NCI-H526 (cell line): ENCODE data around the gene RITA1.

Experiments
- DNase-seq, 2 experiments: peaks; one replicate each; lab custom pipeline; 2025; lab: John Stamatoyannopoulos, UW

RITA1 gene

DNA sequence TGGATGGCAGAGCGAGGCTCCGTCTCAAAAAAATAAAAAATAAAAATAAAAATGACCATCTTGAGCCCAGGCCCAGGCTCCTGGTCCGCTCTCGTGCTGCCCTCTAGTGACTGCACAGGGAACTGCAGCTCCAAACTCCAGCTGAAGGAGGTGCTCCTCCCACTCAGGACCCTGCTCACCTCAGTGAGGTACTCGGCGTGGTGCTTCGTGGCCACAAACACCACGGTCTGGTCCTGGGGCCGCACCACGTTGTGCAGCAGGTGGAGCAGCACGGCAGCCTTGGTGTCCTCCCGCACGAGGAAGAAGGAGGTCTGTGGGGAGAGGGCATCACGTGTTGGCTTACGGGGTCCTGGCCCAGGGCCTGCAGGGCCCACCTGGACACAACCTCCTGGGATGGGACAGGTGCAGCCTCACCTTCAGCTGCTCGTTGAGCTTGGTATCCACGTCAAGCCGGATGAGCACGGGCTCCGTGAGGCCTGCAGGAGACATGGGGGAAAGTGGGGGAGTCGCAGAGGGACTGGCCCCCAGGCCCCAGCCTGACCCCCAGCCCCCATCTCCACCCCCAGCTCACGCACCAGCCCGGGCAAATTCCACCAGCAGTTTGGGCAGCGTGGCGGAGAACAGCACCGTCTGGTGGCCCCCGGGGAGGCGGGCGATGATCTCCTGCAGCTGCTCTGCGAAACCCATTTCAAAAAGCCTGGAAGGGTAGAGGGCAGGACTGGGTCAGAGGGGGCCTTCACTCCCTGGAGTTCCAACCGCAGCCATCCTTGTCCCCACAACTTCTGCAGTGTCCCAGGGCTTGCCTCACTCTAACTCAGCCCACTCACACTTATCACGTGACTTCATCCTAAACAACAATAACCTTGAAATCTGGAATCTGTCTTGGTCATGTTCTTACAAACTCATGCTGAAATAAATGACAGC is 10.8 kb upstream of the RITA1 start:
- peak in 1 of 2 experiments; percentile 62 for DNase-seq

DNA sequence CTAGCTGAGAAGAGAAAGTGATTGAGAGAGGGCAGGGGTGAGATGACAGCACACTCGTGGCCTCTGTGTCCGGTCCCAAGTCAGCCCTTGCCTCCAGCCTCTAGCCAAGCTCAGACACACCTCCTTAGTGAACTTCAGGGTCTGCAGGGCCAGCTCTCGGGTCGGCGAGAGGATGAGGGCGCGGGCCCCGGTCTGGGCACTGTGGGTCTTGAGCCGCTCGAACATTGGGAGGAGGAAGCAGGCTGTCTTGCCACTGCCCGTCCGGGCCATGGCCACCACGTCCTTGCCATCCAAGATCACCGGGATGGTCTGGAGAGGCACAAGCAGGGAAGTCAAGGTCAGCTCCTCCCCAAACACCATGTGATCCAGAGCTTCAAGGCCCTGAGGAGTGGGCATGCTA is 6.5 kb upstream of the RITA1 start:
- no peak for DNase-seq

DNA sequence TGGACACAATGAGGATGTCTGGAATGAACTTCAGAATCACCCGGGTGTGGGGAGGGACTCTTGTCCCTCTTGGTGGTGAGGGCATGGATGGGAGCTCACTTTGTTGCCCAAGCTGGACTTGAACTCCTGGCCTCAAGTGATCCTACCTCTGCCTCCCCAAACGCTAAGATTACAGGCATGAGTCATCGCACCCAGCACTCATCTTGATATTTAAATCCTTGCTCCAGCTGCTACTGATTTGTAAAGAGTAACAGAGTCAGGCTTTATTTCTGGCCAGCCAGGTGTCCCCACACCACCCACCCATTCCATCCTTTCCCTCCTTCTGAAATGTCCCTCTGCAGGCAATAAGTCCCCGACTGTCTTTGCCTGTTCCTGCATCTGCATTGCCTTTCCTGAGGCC is 5.2 kb upstream of the RITA1 start:
- no peak for DNase-seq

DNA sequence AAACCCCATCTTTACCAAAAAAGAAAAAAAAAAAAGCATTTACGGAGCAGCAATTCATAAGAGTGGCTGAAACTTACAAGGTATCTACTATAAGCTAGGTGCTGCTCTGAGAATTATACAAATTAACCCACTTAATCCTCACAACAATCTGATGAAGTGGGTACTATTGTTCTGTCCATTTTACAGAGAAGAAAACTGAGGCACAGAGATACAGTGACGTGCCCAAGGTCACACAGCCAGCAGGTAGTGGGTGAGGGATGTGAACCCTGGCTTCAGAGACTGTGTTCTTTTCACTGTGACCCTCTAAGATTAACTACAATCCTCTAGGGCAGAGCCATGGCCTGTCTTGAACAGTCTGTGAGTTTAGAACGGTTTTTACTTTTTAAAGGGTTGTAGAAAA is 3.5 kb upstream of the RITA1 start:
- no peak for DNase-seq

DNA sequence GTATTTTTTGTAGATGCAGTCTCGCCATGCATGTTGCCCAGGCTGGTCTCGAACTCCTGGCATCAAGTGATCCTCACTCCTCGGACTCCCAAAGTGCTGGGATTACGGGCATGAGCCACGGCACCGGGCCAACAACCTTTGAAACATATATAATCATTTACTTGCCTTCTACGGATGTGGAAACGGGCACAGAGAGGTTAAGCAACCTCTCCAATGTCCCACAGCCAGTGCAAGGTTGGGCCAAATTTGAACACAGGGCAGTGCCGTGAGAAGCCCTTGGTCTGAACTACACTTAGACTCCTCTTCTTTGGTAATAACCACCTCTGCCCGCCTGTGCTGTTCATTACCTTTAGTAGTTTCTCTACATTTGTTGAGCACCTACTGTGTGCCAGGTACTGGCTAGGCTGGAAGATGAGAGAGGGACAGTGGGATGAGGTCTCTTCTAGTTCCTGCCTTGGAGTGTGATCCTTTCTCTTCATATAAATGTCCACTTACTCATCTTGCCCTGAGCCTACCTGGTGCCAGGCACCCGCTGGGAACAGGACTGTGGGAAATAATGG is 2.4 kb upstream of the RITA1 start:
- no peak for DNase-seq

DNA sequence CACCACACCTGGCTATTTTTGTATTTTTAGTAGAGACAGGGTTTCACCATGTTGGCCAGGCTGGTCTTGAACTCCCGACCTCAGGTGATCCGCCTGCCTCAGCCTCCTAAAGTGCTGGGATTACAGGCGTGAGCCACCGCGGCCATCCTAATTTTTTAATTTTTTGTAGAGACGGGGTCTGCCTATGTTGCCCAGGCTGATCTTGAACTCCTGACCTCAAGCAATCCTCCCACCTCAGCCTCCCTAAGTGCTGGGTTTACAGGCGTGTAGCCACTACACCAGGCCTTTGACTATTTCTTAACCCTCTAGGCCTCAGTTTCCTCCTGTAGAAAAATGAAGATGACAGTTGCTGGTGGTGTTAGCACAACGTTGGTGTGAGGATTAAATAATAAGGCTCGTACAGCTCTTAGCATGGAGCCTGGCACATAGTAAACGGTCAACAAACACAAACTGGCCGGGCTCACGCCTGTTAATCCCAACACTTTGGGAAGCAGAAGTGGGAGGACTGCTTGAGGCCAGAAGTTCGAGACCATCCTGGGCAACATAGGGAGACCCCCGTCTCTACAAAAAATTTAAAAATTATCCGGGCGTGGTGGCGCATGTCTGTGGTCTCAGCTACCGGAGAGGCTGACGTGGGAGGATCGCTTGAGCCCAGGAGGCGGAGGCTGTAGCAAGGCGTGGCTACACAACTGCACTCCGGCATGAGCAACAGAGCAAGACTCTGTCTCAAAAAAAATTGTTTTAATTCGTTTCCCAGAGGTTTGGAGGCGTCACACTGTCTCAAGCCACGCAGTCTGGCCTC is 1.2 kb upstream of the RITA1 start:
- DNase-seq = no peak

DNA sequence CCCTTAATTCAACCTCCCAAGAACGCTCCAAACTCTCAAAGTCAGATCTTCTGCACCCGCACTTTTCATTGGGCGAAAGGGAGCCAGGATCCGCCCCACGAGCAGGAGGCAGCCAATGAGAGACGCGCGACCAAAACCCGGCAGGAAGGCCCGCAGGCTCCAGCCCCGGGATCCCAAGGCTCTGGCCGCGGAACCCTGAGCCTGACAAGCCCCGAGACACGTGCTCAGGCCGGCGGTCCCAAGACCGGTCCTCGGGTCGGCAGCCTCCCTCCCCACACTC is 681 bp upstream of the RITA1 start:
- peak; percentile 64 to 91 for DNase-seq

DNA sequence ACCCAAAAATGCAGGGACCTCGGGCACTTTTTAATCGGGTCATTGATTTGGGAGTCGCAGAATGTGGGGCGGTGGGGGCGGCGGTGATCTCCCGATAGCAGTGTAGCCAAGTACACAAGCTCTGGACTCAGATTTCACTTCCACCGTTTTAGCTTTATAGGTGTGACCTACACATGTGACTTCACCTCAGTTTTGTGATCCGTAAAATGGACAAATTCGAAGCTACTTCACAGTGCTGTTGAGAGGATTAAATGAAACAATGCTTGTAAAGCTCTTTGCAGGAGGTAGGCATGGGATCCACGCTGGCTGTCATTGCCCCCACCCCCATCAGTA is 478 bp downstream of the RITA1 start:
- DNase-seq = peak; percentile 37 to 70

DNA sequence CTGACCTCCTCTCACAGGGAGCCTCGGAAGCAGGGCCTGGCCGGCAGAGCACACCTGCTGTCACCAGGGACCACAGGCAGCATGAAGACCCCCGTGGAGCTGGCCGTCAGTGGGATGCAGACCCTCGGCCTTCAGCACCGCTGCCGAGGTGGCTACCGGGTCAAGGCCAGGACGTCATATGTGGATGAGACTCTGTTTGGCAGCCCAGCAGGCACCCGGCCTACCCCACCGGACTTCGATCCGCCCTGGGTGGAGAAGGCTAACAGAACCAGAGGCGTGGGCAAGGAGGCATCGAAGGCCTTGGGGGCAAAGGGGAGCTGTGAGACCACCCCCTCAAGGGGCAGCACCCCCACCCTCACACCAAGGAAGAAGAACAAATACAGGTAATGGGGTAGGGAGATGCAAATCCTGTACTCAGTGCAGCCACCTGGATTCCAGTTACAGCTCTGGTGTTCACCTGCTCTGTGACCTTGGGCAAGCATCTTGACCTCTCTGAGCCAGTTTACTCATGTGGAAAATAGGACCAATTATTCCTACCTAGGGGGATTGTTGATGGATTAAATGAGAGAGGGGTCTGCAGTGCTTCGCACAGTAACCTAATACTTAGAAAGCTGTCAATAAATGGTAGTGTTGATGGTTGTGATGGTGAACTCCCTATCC is 1.3 kb downstream of the RITA1 start:
- no peak for DNase-seq

DNA sequence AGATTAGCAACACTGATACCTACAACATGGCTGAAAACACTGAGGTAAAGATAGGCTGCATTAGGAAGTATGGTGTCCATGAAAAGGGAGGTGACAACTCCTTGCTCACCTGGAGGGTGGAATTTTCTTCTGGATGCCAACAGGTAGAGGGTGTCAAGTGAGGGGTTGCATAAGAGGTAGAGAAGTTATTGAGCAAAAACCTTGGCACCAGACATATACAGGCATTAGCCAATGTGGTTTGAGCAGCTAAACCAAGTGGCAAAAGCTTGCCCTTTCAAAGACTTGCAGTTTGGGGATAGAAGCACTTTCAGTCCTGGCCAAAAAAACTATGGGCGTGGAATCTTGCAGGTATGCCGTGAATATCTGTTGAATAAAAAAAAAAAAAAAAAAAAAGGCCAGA is 3.8 kb downstream of the RITA1 start:
- DNase-seq = no peak

DNA sequence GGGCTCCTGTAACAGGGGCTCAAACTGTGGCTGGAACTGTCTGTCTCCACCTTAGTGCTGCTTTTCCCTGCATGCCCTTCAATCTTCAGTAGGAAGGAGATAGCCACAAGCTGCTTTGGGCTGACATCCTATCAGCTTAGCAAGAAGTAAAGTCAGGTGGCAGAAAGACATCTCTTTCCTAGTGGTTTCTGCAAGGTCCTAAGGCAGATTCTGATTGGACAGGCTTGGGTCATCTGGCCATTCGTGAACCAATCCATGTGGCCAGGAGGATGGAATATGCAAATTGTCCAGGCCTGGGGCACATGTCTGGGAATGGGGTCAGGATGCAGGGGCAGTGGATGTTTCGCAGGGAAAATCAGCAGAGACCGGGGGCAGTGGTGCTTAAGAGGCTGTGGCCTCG is 5.2 kb downstream of the RITA1 start:
- DNase-seq = peak in 1 of 2 experiments; percentile 10

DNA sequence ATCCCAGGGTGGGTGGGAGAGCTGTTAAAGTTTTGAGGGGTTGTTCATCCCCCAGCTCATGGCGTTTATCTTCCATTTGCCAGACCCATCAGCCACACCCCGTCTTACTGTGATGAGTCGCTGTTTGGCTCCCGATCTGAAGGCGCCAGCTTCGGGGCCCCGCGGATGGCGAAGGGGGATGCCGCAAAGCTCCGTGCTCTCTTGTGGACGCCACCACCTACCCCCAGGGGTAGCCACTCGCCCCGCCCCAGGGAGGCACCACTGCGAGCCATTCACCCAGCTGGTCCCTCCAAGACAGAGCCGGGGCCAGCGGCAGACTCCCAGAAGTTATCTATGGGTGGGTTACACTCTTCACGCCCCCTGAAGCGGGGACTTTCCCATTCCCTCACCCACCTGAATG is 5.7 kb downstream of the RITA1 start:
- no peak for DNase-seq

DNA sequence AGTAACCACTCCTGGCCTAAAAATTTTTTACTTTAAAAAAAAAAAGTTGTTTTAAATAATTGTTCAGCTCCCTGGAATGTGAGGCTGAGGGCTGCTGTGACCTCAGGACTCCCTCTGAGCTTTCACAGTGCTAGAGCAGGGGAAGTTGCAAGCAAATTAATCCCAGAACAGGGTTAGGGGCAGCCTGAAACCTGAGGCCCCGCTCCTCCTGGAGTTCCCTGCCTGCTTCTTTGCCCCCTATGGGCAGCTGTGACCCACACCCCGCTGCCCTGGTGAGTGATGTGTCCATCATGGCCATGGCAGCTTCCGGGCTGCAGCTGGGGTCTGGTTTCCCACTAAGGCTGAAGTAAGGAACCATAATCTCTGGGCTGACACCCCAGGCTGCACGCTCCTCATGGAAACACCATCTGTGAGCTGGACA is 9.5 kb downstream of the RITA1 start:
- DNase-seq = no peak

DNA sequence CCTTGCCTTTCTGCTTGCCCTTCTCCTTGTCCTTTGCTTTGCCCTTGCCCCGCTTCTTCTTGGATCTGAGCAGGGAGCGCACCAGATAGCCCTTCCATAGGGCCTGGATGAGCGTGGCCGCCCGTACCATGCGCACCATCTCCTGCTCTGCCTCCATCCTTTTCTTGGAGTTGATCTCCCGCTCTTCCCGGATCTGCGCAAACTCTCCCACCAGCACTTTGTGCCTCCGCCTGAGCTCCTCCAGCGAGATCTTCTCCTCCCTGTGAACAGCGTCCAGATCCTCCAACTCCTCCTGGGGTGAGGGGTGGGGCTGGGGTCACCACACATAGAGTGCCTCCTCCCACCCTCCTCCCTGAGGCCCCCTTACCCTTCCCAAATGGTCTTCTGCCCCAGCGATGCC is 10.1 kb downstream of the RITA1 start:
- no peak for DNase-seq

DNA sequence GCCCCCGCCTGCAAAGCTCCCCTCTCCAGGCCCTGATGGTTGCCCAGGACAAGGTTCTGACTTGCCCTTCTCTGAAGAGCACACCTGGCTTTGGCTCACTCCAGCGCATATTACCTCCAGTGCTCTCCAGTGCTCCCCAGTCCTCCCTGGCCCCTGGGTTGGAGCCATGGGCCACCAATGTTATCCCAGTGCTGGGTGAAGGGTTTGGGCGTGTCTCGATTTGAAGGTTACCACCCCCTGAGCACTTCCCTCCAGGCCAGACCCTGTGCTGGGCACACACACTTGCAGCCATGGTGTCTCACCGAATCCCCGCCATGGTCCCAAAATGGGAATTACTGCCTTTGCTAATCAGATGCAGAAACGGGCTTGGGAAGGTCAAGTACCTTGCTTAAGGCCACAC is 11.1 kb downstream of the RITA1 start:
- no peak for DNase-seq

DNA sequence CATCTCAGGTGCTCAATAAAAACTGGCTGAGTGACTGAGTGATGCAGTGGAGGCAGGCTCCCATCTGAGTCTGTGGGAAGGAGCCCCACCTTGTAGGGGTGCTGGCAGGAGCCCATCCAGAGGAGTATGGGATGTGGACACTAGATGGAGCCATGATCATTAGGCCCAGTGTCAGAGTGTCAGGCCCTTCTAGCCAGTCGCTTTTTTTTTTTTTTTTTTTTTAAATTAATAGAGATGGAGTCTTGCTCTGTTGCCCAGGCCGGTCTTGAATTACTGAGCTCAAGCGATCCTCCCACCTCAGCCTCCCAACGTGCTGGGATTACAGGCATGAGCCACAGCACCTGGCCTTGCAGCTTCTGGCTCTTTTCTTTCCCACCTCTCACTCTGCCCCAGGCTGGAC is 11.5 kb downstream of the RITA1 start:
- peak; percentile 25 to 66 for DNase-seq

DNA sequence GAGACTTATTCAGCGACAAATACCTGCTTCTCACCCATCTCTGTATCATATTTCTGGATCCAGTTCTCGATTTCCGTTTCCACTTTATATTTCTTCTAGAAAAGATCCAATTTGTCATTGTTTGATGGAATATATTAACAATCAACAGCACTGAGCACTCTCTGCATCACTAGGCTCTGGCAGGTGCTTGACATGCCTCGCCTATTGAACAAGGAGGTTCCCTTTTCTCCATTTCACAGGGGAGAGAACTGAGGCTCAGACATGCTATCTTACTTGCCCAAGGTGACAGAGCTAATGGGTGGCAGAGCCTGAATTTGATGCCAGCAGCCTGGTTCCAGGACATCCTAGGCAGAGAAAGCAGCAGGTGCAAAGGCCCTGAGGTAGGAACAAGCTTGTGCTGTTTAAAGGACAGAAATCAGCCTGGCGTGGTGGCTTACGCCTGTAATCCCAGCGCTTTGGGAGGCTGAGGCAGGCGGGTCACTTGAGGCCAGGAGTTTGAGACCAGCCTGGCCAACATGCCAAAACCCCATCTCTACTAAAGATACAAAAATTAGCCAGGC is 12.1 kb downstream of the RITA1 start:
- no peak for DNase-seq

DNA sequence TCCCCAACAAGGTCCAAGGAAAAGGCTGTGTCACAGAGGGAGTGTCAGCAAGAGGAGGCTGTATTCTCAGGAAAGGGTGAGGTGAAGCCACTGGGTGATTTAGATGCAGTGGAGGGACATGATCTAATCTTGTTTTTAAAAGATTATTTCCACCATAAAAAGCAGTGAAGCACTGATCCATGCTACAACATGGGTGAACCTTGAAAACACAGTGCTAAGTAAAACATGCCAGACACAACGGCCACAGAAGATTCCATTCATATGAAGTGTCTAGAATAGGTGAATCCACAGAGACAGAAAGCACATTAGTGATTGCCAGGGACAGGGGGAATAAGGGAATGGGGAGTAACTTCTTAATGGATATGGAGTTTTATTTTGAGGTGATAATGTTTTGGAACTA is 12.8 kb downstream of the RITA1 start:
- no peak for DNase-seq

DNA sequence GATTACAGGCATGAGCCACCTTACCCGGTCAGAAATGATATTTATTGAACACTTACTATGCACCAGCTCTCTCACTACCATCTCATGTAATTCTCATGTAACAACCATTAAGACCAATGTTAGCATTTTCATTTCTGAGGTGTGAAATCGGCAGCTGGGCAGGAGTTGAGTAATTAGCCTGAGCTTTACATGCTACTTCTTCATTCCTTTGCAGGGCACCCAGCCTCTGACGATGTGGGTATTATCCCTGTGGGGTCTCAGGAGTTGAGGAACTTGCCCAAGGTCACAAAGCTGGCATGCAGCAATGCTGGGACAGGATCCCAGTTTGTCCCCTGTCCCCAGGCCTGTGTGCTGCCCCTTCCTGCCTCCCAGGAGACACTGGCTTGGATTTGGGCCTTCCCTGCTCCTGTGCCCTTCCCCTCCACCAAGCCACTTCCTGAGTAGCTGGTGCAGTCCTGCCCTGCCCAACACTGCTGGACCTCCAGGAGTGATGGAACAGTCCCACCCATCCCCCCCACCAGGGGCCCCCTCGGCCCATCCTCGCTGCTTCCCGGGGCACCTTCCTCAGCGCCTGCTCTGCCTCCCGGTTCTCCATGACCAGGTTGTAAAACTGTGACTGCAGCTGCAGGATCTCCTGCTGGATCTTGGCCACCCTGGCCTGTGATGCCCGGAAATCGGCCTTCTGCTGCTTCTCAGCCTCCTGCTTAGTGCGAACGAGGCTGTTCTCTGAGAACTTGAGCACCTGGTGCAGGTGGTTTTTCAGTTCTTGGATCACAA is 14.7 kb downstream of the RITA1 start:
- no peak for DNase-seq

DNA sequence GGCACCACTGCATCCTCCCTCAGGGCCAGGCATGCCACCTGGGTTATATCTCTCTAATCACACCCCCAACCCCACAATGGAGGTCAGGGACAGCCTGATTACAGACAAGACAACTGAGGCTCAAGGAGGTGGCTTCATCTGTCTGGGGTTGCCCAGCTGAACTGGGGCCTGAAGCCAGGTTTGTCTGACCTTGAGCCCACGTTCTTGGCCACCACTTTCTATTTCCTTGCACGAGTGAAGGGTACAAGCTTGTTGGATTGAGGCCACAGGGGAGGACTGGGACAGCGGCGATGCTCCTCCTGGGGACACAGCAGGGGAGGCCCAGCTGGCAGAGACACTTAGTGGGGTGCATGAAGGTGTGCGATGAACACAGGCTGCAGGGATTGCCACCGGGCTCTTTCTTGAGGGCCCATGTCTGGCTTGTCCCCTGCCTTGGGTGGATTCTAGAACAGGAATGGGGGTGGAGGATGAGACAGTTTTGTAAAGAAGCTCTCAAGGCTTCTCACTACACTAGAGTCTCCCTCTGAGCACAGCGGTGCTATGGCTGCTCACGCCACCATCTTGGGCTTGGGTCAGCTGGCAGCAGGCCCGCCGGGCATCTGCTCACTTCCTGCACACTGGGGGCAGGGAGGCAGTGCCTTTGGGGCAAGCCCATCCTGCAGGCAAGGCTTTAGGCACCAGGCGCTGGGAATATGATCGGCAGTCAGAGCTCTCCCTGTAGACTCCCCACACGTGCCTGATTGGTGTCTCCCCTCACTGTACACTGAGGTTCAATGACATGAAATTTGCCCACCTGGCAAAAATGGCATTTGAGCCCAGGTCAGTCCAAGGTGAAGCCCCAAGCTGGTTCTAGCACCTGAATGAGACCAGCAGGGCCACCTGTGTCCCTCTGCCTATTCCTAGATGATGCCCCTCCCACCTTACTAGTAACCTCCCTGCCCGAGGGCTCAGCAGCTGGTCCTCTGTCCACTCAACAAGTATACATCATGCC is 16.0 kb downstream of the RITA1 start:
- no peak for DNase-seq
